GM19397 (cell line): ENCODE data around the gene OR10C1.

ENCODE experiments used
- ATAC-seq: cut with Tn5 transposase; IDR thresholded peaks from one replicate; pipeline ENCODE4 v1.9.1; 2021; ENCODE audit warnings: mild to moderate bottlenecking, moderate library complexity; ENCODE audit not compliant: unreplicated experiment

OR10C1 gene

DNA sequence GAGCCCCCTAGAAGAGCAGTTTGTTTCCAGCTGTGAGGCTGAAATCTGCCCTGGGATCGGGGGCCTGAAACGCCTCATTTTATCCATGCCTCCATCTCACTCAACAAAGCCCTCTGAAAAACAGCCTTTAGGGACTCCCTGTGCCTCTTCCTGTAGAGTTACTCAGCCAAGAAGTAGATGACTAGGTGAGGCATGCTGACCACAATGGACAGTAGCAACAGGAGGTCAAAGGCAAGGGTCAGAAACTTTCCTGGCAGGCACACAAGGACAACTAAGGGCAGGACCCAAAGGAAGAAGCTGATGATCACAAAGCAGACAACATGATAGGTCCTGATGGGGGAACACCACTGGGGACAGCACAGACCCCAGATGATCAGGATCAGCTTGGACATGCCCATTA is 35.9 kb downstream of the OR10C1 start:
- ATAC-seq: no peak

DNA sequence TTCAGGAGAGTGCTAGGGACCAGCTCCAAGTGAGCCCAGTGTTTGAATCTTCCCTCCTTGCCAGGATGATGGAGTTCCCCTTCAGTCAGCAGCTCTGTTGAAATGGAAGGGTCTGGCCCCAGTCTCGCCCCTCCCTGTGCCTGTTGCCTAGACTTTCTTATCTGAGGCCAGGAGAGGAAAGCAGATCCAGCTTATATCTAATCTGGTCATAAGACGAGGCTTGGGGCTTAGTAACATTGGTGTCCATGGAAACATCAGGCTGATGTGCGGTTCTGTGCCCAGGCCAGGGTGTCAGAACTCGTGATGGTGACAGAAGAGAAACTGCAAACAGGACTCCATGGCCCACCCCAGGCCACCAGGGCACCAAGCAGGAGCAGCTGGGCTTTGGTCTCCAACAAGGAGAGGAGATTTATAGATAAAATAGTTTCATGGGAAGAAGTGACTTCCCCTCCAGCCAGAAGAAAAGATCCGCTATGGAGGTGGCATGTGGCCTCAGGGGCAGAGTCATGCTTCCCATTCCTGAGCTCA is 38.9 kb downstream of the OR10C1 start:
- no peak for ATAC-seq

DNA sequence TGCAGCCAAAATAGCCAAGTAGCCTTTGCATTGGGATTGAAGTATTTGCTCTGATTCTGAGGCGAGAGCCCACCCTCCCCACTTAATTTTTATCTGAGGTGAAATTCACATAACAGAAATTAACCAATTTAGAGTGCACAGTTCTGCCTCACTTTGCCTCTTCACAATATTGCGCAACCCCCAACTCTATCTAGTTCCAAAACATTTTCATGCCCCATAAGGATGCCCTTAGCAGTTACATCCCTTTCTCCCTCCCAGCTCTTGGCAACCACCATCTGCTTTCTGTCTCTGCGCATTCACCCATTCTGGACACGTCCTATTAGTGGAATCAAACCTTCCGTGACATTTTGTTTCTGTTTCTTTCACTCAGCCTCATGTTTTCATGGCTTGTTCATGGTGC is 39.6 kb downstream of the OR10C1 start:
- no peak for ATAC-seq

GRCh38 chr6:29479560-29479959 is 40.5 kb downstream of the OR10C1 start:
- no peak for ATAC-seq

DNA sequence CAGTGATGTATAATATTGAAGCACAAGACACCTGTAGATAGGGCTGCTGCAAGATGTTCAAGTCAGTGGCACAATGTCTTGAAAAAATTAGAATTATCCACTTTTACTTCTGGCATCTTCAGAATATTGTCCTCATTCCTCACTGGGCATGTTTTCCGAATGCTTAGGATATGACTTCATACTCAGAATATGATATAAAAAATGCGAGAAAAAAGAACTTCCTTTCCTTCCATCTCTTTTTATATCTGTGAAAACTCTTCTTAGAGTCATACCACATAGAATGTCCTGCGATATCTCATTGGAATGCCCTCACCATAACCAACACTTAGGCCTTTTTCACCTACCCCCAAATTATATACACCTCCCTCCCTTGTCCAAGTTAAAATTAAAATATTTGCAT is 44.1 kb downstream of the OR10C1 start:
- no peak for ATAC-seq

- ATAC-seq: no peak
Observed at GRCh38 chr6:29483735-29484134, 44.6 kb downstream of the OR10C1 start.

DNA sequence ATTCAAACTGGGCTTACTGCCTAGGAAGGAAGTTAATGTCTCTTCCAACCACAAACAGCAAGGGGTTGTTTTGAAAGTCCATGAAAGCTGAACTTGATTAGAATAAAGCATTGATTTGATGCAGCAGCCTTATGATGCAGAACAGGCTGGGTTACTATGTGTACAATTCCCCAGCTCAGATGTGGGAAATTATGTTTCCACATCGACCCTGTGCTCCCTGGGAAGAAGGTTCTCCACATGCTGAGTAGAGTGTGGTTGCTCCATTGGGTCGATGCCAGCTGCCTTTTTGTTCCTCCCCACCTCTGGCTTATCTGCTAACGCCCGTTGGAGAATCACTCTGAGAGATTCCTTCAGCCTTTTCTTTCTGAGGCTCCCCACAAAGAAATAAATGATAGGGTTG is 47.5 kb downstream of the OR10C1 start:
- ATAC-seq: no peak

DNA sequence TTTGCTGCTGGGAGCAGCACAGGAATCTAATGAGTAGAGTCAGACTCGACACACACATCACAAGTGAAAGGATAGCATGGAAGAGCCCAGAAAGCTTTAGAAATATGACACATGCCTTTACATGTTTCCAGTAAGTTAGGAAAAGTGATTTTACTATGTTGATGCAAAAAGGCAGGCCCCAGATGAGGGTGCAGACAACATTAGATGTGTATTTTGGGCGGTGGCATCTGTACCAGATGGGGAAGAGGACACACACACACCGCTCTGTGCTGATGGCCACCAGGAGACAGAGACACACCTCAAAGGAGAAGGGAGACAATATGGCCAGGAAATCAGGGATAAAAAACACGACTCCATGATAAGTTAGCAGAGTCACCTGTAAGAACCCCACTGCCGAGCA is 48.0 kb downstream of the OR10C1 start:
- no peak for ATAC-seq

- no peak for ATAC-seq
Observed at GRCh38 chr6:29487660-29488059, 48.6 kb downstream of the OR10C1 start, which contains the start of gene MAS1L. TSS of gene MAS1L (minus strand) at chr6:29487956. CDS start at chr6:29487902, 54 bp downstream.

DNA sequence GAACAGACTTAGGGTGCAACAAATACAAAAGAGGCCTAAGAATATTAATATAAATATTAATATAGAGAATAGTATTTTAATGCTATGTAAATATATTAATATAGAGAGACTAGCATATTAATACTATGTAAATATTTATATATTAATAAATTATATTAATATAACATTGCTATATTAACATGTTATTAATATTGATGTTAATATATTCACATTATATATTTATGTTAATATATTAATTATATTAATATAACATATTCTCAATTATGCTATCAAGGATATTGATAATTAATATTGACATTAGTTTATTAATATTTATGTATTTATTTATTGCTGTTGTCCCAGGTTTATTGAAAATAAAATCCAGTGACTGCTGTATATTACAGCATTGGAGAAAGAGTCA is 49.8 kb downstream of the OR10C1 start:
- no peak for ATAC-seq

DNA sequence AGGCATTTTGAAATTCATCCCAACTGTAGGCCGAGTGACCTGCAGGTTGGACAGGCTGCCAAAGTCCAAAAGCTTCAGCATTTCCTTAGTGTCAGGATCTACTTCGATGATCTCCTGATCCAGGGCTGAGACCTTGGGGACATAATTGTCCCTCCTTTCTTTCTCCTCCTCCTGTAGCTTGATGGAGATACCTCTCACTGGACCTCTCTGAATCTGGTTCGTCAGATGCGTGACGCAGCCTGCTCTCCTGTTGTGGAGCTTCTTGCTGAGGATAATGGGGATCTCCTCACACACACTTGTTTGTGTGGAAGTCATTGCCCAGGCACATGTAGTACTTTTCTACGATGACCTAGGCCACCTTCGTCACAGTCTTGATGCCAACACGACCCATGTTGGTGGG is 50.2 kb downstream of the OR10C1 start:
- ATAC-seq: no peak

DNA sequence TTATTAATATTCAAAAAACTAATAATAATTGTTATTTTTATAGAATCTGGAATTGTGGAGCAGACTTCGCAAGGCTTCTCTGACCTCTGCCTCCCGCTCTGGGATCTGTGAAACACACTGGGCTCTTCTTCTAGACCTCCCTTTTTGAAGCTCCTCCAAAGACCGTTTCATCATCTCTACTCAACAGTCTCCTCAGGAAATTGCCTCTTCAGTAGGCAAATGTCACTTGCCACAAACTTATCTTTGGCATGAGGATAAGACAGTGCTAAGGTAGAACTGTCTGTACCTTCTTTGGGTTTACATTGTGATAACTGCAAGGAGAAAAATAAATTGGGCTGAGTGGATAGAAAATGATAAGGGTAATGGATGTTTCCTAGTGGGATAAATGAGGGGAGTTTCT is 50.9 kb downstream of the OR10C1 start:
- no peak for ATAC-seq

DNA sequence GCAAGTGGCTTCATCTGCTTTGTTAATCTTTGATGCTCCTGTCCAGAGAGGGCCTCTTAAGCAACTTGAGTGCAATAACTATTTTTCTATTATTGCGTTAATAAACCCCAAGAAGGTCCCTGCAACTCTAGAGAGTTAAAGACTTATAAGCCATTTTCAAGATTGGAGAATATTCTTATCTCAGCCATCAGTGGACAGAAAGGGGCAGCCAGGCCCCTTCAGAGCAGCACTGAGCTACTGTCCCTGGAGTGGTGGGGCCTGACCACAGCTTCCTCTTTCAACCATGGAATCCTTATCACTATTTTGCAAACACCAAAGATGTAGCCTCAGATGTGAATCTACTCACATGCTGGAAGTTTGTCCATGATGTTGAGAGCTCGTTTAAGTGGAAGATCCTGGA is 51.4 kb downstream of the OR10C1 start:
- ATAC-seq: no peak
